Neural cell (in vitro differentiated cells): ENCODE measurements around the gene IKZF2. TPM values are rescaled to one million over a fixed set of nuclear protein-coding genes. Genes with fewer than 3 reads are reported as not detected.

Source experiments
- H2AFZ ChIP-seq: fragments of 200-600, 300-800 bp; sonication (generic), shearing (Covaris generic); 2 replicates; pipeline ENCODE4 v1.6.0; 2014; ENCODE audit warnings: low read depth, mild to moderate bottlenecking, antibody characterized with exemption, low read length, moderate library complexity
- H3F3A ChIP-seq: fragments of 200-600 bp; shearing (Covaris generic); 2 replicates; pipeline ENCODE4 v1.6.1; 2016; ENCODE audit warnings: mild to moderate bottlenecking, moderate library complexity, mixed read lengths, antibody characterized with exemption, low read length; ENCODE audit not compliant: insufficient read depth, poor library complexity, severe bottlenecking
- H3K27ac ChIP-seq: fragments of 200-600, 300-800 bp; sonication (generic), shearing (Covaris generic); 2 replicates; pipeline ENCODE4 v1.5.1; 2014; ENCODE audit warnings: mild to moderate bottlenecking, low read length, moderate library complexity
- H3K27me3 ChIP-seq: fragments of 300-800, 200-600 bp; sonication (generic), shearing (Covaris generic); 2 replicates; pipeline ENCODE4 v1.6.0; 2014; ENCODE audit warnings: mild to moderate bottlenecking, low read depth, low read length, moderate library complexity; ENCODE audit not compliant: insufficient read depth
- H3K36me3 ChIP-seq: fragments of 300-800, 200-600 bp; sonication (generic), shearing (Covaris generic); 2 replicates; pipeline ENCODE4 v1.5.1; 2014; ENCODE audit warnings: mild to moderate bottlenecking, antibody characterized with exemption, low read length, moderate library complexity; ENCODE audit not compliant: insufficient read depth
- H3K4me2 ChIP-seq: fragments of 300-800, 200-600 bp; sonication (generic), shearing (Covaris generic); 2 replicates; pipeline ENCODE4 v1.6.0; 2014; ENCODE audit warnings: mild to moderate bottlenecking, low read length
- H3K4me3 ChIP-seq: fragments of 300-800, 200-600 bp; sonication (generic), shearing (Covaris generic); 2 replicates; pipeline ENCODE4 v1.5.1; 2014; ENCODE audit warnings: mild to moderate bottlenecking, low read length, moderate library complexity
- H3K79me2 ChIP-seq: fragments of 200-600 bp; shearing (Covaris generic); replicated peaks from 2 replicates; pipeline ENCODE4 v1.6.0; 2014; ENCODE audit warnings: mild to moderate bottlenecking, low read length, moderate library complexity; ENCODE audit not compliant: insufficient read depth
- H3K9ac ChIP-seq: fragments of 300-800, 200-600 bp; sonication (generic), shearing (Covaris generic); 2 replicates; pipeline ENCODE4 v1.6.1; 2016; ENCODE audit warnings: mild to moderate bottlenecking, low read length, mixed read lengths
- H3K9me2 ChIP-seq: fragments of 200-600 bp; shearing (Covaris generic); 2 replicates; pipeline ENCODE4 v1.6.1; 2016; ENCODE audit warnings: mild to moderate bottlenecking, low read length, mixed read lengths; ENCODE audit not compliant: insufficient read depth
- H3K9me3 ChIP-seq: fragments of 200-600, 300-800 bp; sonication (generic), shearing (Covaris generic); 2 replicates; pipeline ENCODE4 v1.6.1; 2016; ENCODE audit warnings: mild to moderate bottlenecking, mixed run types, low read length, moderate library complexity, mixed read lengths
- H4K20me1 ChIP-seq: fragments of 200-600 bp; shearing (Covaris generic); 2 replicates; pipeline ENCODE4 v1.6.1; 2016; ENCODE audit warnings: mild to moderate bottlenecking, mixed run types; ENCODE audit not compliant: insufficient read depth
- EP300 ChIP-seq: fragments of 450-650 bp; conservative IDR thresholded peaks from 2 replicates; pipeline ENCODE4 v1.6.1; 2014; ENCODE audit warnings: antibody characterized with exemption, mild to moderate bottlenecking, moderate library complexity; ENCODE audit not compliant: poor library complexity, severe bottlenecking
- EZH2 ChIP-seq: fragments of 200-600, 300-800 bp; shearing (Covaris generic), sonication (generic); IDR thresholded peaks from 2 replicates; pipeline ENCODE4 v1.6.1; 2014; ENCODE audit warnings: antibody characterized with exemption, low read length, borderline replicate concordance, mild to moderate bottlenecking; ENCODE audit not compliant: insufficient read depth, poor library complexity, severe bottlenecking
- MXI1 ChIP-seq: fragments of 450-650 bp; conservative IDR thresholded peaks from 2 replicates; pipeline ENCODE4 v1.6.1; 2014; ENCODE audit warnings: antibody characterized with exemption, mild to moderate bottlenecking; ENCODE audit not compliant: poor library complexity, severe bottlenecking
- POLR2AphosphoS5 ChIP-seq: IDR thresholded peaks from 2 replicates; pipeline ENCODE4 v1.6.1; 2012
- RAD21 ChIP-seq: fragments of 450-650 bp; conservative IDR thresholded peaks from 2 replicates; pipeline ENCODE4 v1.6.1; 2014; ENCODE audit warnings: antibody characterized with exemption, mild to moderate bottlenecking, moderate library complexity
- SMC3 ChIP-seq: fragments of 450-650 bp; conservative IDR thresholded peaks from 2 replicates; pipeline ENCODE4 v1.6.1; 2014; ENCODE audit warnings: antibody characterized with exemption, mild to moderate bottlenecking, moderate library complexity; ENCODE audit not compliant: poor library complexity
- TAF1 ChIP-seq: IDR thresholded peaks from 2 replicates; pipeline ENCODE4 v1.6.1; 2012; ENCODE audit warnings: low read depth
- polyA minus RNA-seq: library from RNA; depleted of rRNA, polyadenylated mRNA; stranded (reverse); fragments of >200 nt; gene quantifications from 2 replicates; pipeline ENCODE4 v1.2.3, GENCODE V29; 2014
- polyA plus RNA-seq: library from polyadenylated mRNA; depleted of rRNA; stranded (reverse); fragments of >200 nt; gene quantifications from 2 replicates; pipeline ENCODE4 v1.2.3, GENCODE V29; 2014
- TF ChIP-seq, protein P1 (sequence below): IDR thresholded peaks from 2 replicates; pipeline ENCODE4 v1.6.1; 2012; ENCODE audit warnings: borderline replicate concordance
- TF ChIP-seq, protein P2 (sequence below): fragments of 450-650 bp; IDR thresholded peaks from 2 replicates; pipeline ENCODE4 v1.5.1; 2014; ENCODE audit warnings: antibody characterized with exemption, mild to moderate bottlenecking, moderate library complexity; ENCODE audit not compliant: poor library complexity, severe bottlenecking

Gene IKZF2
- polyA plus RNA-seq (5.6 and 5.9 TPM in 2 replicates), polyA minus RNA-seq (34.3 and 39.1 TPM in 2 replicates)

GRCh38 chr2:213151437-213152064 lies at the start of gene IKZF2:
Gene IKZF2, minus strand, starts transcription at chr2:213151612. Its CDS starts 2,983 bp downstream, at chr2:213148629.
- H3K36me3 ChIP-seq: no peaks in the 10 kb centered on the region

GRCh38 chr2:213199871-213200270 lies 48.5 kb upstream of the IKZF2 start:
- H3K27me3 ChIP-seq: no peaks in the 10 kb centered on the region
- TF ChIP-seq RAD21 (no peak), EZH2 (no peak), EP300 (no peak), MXI1 (no peak), POLR2AphosphoS5 (no peak), TAF1 (no peak), SMC3 (no peak)
- TF ChIP-seq, protein P1, sequence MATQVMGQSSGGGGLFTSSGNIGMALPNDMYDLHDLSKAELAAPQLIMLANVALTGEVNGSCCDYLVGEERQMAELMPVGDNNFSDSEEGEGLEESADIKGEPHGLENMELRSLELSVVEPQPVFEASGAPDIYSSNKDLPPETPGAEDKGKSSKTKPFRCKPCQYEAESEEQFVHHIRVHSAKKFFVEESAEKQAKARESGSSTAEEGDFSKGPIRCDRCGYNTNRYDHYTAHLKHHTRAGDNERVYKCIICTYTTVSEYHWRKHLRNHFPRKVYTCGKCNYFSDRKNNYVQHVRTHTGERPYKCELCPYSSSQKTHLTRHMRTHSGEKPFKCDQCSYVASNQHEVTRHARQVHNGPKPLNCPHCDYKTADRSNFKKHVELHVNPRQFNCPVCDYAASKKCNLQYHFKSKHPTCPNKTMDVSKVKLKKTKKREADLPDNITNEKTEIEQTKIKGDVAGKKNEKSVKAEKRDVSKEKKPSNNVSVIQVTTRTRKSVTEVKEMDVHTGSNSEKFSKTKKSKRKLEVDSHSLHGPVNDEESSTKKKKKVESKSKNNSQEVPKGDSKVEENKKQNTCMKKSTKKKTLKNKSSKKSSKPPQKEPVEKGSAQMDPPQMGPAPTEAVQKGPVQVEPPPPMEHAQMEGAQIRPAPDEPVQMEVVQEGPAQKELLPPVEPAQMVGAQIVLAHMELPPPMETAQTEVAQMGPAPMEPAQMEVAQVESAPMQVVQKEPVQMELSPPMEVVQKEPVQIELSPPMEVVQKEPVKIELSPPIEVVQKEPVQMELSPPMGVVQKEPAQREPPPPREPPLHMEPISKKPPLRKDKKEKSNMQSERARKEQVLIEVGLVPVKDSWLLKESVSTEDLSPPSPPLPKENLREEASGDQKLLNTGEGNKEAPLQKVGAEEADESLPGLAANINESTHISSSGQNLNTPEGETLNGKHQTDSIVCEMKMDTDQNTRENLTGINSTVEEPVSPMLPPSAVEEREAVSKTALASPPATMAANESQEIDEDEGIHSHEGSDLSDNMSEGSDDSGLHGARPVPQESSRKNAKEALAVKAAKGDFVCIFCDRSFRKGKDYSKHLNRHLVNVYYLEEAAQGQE: no peak
- TF ChIP-seq, protein P2, sequence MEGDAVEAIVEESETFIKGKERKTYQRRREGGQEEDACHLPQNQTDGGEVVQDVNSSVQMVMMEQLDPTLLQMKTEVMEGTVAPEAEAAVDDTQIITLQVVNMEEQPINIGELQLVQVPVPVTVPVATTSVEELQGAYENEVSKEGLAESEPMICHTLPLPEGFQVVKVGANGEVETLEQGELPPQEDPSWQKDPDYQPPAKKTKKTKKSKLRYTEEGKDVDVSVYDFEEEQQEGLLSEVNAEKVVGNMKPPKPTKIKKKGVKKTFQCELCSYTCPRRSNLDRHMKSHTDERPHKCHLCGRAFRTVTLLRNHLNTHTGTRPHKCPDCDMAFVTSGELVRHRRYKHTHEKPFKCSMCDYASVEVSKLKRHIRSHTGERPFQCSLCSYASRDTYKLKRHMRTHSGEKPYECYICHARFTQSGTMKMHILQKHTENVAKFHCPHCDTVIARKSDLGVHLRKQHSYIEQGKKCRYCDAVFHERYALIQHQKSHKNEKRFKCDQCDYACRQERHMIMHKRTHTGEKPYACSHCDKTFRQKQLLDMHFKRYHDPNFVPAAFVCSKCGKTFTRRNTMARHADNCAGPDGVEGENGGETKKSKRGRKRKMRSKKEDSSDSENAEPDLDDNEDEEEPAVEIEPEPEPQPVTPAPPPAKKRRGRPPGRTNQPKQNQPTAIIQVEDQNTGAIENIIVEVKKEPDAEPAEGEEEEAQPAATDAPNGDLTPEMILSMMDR: no peak
- H3K27ac ChIP-seq: no peak overlapping the region
- H4K20me1 ChIP-seq: no peaks in the 10 kb centered on the region
- no peaks in the 10 kb centered on the region for H3K36me3 ChIP-seq
- no peaks in the 10 kb centered on the region for H3K79me2 ChIP-seq
- H3K9me3 ChIP-seq: no peaks in the 10 kb centered on the region
- no peak overlapping the region for H3K9ac ChIP-seq
- no peak overlapping the region for H3K4me3 ChIP-seq
- no peaks in the 10 kb centered on the region for H3K9me2 ChIP-seq
- no peak overlapping the region for H3K4me2 ChIP-seq
- H3F3A ChIP-seq: no peaks in the 10 kb centered on the region
- H2AFZ ChIP-seq: no peak overlapping the region

More at GRCh38 chr2:213151437-213152064, at the start of gene IKZF2:
- Histone ChIP-seq H3K4me3 (peak within 1 kb of the TSS; percentile 85), H2AFZ (peak within 1 kb of the TSS; percentile 66), H3K9me2 (no peaks in the 10 kb centered on the region), H3K4me2 (peak within 1 kb of the TSS; percentile 83), H3K79me2 (peaks cover 3% of the 10 kb centered on the region), H3K27ac (peak within 1 kb of the TSS; percentile 86), H3K9me3 (no peaks in the 10 kb centered on the region), H4K20me1 (no peaks in the 10 kb centered on the region), H3K9ac (peak within 1 kb of the TSS; percentile 70), H3K27me3 (no peaks in the 10 kb centered on the region), H3F3A (peaks cover 2% of the 10 kb centered on the region)
- TF ChIP-seq EP300: peak; percentile 47
- TF ChIP-seq, protein P1: peak; percentile 11
- TF ChIP-seq RAD21: peak; percentile 25
- TF ChIP-seq EZH2: no peak
- peak; percentile 87 for TF ChIP-seq MXI1
- peak; percentile 48 for TF ChIP-seq POLR2AphosphoS5
